HG02885 (cell line): ENCODE results near the gene ZCCHC17.
"Not testable (repeated sequence)": the region's sequence is repeated elsewhere in the genome, so short reads cannot be mapped to it uniquely, and the experiment has no call there.

Source experiments
- ATAC-seq: cut with Tn5 transposase; IDR thresholded peaks from one replicate; pipeline ENCODE4 v1.9.1; 2021; ENCODE audit warnings: mild to moderate bottlenecking; ENCODE audit not compliant: unreplicated experiment, poor library complexity

Gene ZCCHC17

DNA sequence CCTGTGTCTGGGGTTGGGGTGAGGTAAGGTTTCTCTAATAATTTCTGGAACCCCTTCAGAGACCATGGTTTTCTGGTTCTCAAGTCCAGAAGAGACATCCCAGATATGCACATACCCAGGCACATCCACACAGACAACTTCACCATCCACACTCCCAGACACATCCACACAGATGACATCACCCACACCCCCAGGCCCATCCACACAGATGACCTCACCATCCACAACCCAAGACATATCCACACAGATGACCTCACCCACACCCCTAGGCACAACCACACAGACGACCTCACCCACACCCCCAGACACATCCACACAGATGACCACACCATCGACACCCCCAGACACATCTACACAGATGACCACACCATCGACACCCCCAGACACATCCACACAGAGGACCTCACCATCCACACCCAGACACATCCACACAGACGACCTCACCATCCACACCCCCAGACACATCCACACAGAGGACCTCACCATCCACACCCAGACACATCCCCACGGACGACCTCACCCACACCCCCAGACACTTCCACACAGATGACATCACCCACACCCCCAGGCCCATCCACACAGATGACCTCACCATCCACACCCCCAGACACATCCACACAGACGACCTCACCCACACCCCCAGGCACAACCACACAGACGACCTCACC, 89.9 kb downstream of the ZCCHC17 start:
- ATAC-seq, result not testable (repeated sequence)

GRCh38 chr1:31387612-31388011, 90.8 kb downstream of the ZCCHC17 start:
- ATAC-seq, result no peak

DNA sequence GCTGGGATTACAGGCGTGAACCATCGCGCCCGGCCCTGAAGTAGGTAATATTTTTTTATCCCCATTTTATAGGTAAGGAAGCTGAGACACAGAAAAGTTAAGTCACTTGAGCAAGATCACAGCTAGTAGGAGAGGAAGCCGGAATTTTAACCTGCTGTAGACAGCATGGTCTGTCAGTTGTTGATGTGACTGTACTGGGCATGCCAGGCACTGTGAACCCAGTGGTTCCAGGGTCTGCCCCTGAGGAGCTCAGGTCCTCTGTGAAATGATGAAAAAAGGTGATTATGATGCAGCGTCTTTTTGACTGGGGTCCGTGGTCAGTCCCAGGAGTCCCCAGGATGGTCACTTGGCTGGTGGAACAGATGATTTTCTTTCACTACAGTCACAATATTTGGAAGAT, 92.8 kb downstream of the ZCCHC17 start:
- no peak for ATAC-seq

DNA sequence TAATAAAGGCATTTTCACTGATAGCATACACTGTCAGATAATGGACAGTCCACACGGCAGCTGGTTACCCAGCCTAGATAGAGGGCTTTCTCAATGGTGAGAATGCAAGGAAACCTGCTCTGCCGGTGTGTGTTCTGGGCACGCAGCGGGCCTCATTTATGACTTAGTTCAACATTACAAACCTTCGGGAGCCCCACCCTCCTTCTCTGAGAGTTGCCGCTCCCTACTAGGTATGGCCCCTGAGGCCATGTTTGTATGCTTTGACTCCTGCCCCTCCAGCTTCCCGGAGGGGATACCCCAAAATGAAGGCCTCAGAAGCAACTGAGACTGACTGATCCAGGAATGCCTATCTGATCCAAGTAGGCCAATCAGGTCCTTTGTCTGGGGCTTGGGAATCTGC, 93.2 kb downstream of the ZCCHC17 start:
- no peak for ATAC-seq

DNA sequence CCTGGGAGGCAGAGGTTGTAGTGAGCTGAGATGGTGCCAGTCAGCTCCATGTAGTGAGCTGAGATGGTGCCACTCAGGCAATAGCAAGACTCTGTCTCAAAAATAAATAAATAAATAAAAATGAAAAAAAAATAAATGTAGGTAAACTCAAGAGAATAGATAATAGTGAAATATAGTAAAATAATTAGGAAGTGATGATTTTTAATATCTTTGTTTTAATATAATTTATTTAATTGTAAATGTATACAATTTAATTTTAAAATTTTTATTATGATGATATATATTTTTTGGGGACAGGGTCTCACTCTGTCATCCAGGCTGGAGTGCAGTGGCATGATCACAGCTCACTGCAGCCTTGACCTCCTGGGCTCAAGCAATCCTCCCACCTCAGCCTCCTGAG, 96.6 kb downstream of the ZCCHC17 start:
- ATAC-seq, result no peak

GRCh38 chr1:31394584-31395193, 97.9 kb downstream of the ZCCHC17 start:
- ATAC-seq, result peak; percentile 74

GRCh38 chr1:31396633-31397351, 100.0 kb downstream of the ZCCHC17 start:
- no peak for ATAC-seq

DNA sequence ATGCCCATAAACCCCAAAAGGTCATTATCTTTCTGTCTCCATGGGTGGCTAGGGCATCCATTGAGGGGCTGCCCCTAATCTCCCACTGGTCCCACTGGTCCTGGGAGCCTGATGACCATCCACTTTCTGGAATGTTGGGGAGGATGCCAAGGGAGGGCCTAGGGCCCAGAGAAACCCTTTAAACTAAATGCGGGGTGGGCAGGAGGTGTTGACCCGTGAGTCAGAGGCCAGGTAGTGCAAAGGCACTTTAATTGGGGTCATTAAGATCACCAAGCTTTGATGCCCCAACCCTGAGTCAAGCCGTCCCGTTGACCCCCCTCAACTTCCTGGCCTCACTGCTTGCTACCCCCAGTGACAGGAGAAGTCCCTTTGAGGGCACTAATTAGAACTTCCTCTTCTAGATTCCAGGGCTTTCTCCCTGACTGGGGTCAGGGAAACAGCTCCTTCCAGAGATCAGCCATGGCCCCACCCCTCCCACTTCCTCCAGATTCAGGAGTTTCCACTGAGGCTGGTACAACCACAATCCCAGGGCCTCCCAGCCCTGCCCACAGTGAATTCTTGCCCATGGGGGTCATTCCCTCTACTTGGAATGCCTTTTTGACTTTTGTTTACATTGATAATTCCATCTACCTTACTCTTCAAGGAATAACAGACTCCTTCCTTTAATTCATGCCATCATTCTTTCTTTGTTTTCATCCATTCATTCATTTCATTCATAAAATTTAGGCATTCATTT, 100.7 kb downstream of the ZCCHC17 start:
- no peak for ATAC-seq

- ATAC-seq, result no peak
These were observed 101.4 kb downstream of the ZCCHC17 start for GRCh38 chr1:31398246-31398645.

GRCh38 chr1:31399976-31400375, 103.1 kb downstream of the ZCCHC17 start:
- no peak for ATAC-seq

- ATAC-seq, result no peak
These were observed 103.6 kb downstream of the ZCCHC17 start for GRCh38 chr1:31400393-31400792.

DNA sequence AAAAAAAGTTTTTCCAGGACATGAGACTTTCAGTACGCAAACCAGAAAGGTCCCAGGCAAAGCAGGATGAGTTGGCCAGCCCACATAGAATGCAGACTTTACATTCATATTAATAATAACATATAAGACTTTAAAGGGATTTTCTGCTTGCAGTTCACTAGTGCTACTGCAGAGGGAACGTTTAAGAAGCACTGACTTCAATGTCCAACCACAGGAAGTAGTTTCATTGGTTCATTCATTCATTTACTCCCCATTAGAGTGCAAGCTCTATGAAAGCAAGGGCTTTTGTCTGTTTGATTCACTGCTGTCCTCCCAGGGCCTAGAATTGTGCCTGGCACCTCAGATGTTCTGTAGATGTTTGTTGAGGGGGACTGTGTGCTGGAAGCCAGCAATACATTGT, 104.4 kb downstream of the ZCCHC17 start:
- ATAC-seq, result no peak

DNA sequence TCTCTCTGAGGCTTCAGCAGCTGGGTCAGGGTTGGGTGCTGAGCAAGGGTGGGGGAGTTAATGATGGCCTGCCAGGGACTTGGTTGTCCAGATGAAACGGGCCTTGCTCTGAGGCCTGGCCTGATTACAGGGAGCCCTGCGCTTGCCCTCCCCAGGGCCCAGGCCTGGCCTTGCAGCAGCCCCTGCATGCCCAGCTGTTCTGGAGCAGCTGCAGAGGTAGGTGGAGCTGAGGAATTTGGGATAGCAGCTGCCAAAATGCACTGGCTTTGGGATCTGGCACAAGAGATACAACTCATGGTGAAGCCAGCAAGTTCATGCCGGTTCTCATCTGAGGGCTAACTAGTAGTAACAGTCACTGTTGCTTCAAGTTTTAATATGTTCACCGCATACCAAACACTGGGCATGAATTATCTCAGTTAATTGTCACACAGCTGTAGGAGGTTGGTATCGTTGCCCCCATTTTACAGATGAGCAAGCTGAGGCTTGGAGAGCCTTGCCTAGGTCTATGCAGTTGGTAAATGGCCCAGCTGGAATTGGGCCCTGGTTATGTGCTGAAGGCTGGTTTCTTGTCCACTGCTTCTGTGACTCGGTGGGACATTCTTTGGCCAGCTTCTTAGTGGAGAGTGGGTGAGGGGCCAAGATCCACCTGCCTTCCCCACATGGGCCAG, 108.9 kb downstream of the ZCCHC17 start:
- no peak for ATAC-seq

GRCh38 chr1:31407029-31407626, 110.3 kb downstream of the ZCCHC17 start:
- ATAC-seq, result no peak

DNA sequence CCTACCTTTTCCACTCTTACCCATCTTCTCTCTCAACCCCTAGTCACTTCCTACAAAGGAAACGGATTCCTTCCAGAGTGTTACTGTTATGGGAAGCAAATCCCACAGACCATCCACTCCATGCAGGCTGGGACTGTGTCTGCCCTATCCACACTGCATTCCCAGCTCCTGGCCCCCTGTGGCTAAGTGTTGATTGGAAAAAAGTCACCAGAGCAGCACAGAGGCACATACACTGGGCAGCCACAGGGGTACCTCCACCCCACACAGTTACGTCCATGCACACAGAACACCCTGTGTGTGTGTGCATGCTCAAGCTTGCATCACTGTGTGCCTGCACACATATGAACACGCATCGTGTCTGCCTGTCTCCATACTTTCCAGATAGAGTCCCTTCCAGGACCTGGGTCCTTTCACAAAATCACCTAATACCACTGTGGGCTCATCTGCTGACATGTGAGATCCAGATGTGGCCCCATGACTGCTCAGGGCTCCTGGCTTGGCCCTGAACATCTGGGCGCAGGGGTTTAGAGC, 112.0 kb downstream of the ZCCHC17 start:
- ATAC-seq, result no peak

DNA sequence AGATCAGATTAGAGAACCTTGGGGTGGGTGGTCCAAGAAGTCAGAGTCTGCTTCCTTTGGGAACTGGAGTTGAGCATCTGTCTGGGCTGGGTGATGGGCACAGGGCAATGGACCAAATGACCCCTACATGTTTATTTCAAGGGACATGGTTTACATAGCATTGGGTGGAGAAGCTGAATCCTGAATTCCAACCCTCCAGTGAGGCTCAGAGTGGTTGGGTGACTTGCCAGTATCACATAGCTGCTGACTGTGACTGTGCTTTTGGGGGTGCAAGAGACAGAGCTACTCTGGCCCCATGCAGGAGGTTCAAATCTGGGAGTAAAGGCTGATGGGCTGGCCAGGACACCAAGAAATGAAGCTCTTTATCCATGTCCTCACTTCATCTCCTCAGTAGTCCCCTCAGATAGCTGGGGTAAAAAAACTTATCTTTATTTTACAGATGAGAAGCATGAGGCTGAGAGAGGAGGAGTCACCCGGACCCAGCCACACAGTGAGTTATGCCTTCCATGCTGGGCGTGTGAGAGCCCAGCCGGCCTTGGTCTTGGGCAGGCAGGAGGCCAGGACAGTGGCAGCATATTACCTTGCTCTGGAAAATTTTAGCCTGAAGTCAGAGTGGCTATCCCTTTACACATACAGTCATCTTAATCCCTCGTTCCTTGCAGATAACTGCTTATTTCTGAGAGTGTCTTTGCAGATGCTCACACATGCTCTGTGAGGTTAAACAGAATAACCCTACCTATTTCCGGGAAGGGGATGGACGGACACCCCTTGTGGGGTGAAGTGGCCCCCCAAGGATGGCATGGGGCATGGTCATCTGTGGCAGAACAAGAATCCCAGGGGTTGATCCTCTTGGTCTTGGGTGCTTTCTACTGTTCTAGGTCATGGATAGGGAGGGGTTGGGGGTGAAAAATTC, 113.4 kb downstream of the ZCCHC17 start:
- no peak for ATAC-seq

- ATAC-seq, result no peak
These were observed 114.0 kb downstream of the ZCCHC17 start for GRCh38 chr1:31410871-31411270.

GRCh38 chr1:31412205-31412604, 115.4 kb downstream of the ZCCHC17 start:
- no peak for ATAC-seq
